Measurements from ENCODE around the gene PRDX3. TPM values are rescaled to one million over a fixed set of nuclear protein-coding genes. Genes with fewer than 3 reads are reported as not detected.

The PRDX3 gene
- total RNA-seq, 1 experiment from 2014 or later, result 234 TPM

DNA sequence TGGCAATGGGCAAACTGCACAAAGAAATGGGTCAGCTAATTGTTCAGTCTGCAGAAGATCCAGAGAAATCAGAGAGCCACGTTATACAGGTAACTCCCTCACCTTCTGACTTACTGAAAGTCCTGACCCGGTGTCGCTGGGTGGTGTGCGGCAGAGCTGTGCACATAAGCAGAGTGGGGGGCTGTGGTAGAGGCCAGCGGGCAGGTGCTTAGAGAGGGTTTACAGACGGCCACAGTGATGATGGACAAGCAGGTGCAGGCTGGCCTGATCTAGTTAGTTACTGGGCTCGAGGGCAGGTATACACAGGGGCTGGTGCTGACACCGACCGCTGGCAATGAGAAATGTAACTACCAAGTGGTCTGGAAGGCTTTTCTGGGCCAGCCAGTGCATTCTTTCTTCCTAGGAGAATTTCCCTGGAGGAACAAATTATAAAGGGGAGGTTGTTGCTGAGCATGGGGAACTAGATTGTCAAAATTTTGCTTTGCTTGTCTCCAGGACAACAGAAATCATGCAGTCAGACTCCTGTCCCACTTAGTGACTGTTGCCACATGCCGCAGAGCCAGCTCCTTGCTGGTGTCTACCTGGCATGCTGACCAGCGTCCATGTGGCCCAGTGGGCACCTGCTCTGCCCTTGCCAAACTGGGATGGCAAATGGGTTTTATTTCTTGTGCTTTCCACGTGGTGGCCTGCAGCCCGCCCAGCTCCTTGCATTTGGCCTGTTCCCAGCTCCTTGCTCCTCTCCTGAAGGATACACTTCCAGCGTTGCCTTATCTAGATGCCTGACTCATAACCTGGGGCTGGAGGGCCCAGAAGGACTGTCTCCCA is 45.9 kb downstream of the PRDX3 start:
- TF ChIP-seq EZH2 (IDR thresholded peaks at IDR 0.05; ENCODE audit: borderline replicate concordance, low read depth, low read length, poor library complexity, severe bottlenecking), result no peak
- TF ChIP-seq, protein P1, sequence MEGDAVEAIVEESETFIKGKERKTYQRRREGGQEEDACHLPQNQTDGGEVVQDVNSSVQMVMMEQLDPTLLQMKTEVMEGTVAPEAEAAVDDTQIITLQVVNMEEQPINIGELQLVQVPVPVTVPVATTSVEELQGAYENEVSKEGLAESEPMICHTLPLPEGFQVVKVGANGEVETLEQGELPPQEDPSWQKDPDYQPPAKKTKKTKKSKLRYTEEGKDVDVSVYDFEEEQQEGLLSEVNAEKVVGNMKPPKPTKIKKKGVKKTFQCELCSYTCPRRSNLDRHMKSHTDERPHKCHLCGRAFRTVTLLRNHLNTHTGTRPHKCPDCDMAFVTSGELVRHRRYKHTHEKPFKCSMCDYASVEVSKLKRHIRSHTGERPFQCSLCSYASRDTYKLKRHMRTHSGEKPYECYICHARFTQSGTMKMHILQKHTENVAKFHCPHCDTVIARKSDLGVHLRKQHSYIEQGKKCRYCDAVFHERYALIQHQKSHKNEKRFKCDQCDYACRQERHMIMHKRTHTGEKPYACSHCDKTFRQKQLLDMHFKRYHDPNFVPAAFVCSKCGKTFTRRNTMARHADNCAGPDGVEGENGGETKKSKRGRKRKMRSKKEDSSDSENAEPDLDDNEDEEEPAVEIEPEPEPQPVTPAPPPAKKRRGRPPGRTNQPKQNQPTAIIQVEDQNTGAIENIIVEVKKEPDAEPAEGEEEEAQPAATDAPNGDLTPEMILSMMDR (conservative IDR thresholded peaks at IDR 0.05; ENCODE audit: low read depth, low read length), result no peak
- no peak for DNase-seq (ENCODE audit: low spot score)
- Histone ChIP-seq H3K4me1 (ENCODE audit: insufficient read depth, low read length, poor library complexity, severe bottlenecking) (peaks cover 7% of the 10 kb centered on the region), H3K9me3 (ENCODE audit: low read depth, low read length, poor library complexity, severe bottlenecking) (no peaks in the 10 kb centered on the region), H3K27me3 (replicated peaks; ENCODE audit: insufficient read depth, low read depth, low read length, poor library complexity) (no peaks in the 10 kb centered on the region), H3K27ac (ENCODE audit: low read depth, low read length, poor library complexity, severe bottlenecking) (peak overlapping the region; percentile 68), H3K36me3 (ENCODE audit: insufficient read depth, low read length, poor library complexity, severe bottlenecking) (peaks cover 25% of the 10 kb centered on the region), H3K4me3 (ENCODE audit: low read depth, low read length, poor library complexity, severe bottlenecking) (no peak overlapping the region)
- BruUV-seq (replicated peaks), result no TSS peak
- intact Hi-C loops (cut with micrococcal nuclease; ENCODE audit: unreplicated experiment), result no loop called here
- POLR2A ChIA-PET (ENCODE audit: low non-redundant PET), result no interaction called here
- CTCF ChIA-PET, result interaction anchor here (0.5 kb wide), 1 partner anchor 10 kb away, joined by 3 read pairs; no protein-coding TSS in a partner anchor

DNA sequence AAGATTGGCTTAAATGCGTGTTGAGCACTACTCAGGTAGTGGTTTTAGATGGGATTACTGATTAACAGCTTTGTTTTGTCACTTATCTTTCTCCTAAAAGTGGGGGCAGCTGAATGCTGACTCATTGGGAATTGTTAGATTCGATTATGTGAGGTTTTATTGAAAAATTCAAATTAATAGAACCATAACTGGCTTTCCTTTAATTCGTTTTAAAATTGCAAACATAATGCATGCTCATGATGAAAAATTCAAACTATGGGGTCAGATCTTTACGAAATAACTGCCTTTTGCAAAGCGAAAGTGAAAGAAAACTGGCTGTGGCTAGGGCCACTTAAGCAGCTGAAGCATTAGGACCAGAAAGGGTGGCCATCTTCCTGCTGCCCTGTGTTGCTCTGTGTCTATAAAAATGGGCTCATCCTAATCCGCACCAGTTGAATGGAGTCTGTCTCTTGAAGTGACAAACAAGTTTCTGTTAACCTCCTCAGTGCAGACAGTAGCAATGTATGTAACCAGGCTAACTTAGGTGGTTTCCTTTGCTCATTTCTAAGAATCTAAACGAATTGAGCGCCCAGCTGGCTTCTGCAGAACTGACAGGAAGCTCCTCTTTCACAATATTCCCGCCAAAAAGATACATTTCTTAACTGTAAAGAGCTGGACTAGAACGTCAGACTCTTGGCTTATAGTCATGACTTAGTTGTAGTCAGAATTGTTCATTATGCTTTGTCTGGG is 46.9 kb downstream of the PRDX3 start:
- no TSS peak for BruUV-seq (replicated peaks)
- peaks cover 25% of the 10 kb centered on the region for H3K36me3 ChIP-seq (ENCODE audit: insufficient read depth, low read length, poor library complexity, severe bottlenecking)
- POLR2A ChIA-PET (ENCODE audit: low non-redundant PET), result no interaction called here
- no peaks in the 10 kb centered on the region for H3K27me3 ChIP-seq (replicated peaks; ENCODE audit: insufficient read depth, low read depth, low read length, poor library complexity)
- CTCF ChIA-PET, result interaction anchor here (0.6 kb wide), 1 partner anchor 167 kb away, joined by 4 read pairs; no protein-coding TSS in a partner anchor
- intact Hi-C loops (cut with micrococcal nuclease; ENCODE audit: unreplicated experiment), result no loop called here
- H3K4me1 ChIP-seq (ENCODE audit: insufficient read depth, low read length, poor library complexity, severe bottlenecking), result peaks cover 7% of the 10 kb centered on the region
- DNase-seq (ENCODE audit: low spot score), result peak; percentile 54
- no peaks in the 10 kb centered on the region for H3K9me3 ChIP-seq (ENCODE audit: low read depth, low read length, poor library complexity, severe bottlenecking)
- TF ChIP-seq, protein P1 (conservative IDR thresholded peaks at IDR 0.05; ENCODE audit: low read depth, low read length), result no peak
- no peak for TF ChIP-seq EZH2 (IDR thresholded peaks at IDR 0.05; ENCODE audit: borderline replicate concordance, low read depth, low read length, poor library complexity, severe bottlenecking)
- H3K4me3 ChIP-seq (ENCODE audit: low read depth, low read length, poor library complexity, severe bottlenecking), result peak overlapping the region; percentile 23
- peak overlapping the region; percentile 68 for H3K27ac ChIP-seq (ENCODE audit: low read depth, low read length, poor library complexity, severe bottlenecking)

DNA sequence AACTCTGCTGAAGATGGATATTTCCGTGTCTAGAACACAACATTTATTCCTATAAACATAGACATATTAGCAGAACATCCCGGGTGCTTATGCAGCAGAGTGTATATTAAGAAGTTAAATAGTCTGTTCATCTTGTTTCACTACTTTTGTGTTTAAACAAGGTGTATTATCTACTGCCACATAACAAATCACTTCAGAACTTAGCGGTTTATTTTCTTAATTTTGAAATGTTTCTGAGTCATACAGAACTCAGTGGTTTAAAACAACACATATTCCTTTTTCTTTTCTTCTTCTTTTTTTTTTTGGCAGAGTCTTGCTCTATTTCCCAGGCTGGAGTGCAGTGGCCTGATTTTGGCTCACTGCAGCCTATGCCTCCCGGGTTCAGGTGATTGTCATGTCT is 48.9 kb downstream of the PRDX3 start:
- TF ChIP-seq, protein P1 (conservative IDR thresholded peaks at IDR 0.05; ENCODE audit: low read depth, low read length), result no peak
- no peak for TF ChIP-seq EZH2 (IDR thresholded peaks at IDR 0.05; ENCODE audit: borderline replicate concordance, low read depth, low read length, poor library complexity, severe bottlenecking)
- Histone ChIP-seq H3K9me3 (ENCODE audit: low read depth, low read length, poor library complexity, severe bottlenecking) (no peaks in the 10 kb centered on the region), H3K36me3 (ENCODE audit: insufficient read depth, low read length, poor library complexity, severe bottlenecking) (peaks cover 33% of the 10 kb centered on the region), H3K27me3 (replicated peaks; ENCODE audit: insufficient read depth, low read depth, low read length, poor library complexity) (no peaks in the 10 kb centered on the region), H3K27ac (ENCODE audit: low read depth, low read length, poor library complexity, severe bottlenecking) (no peak overlapping the region), H3K4me3 (ENCODE audit: low read depth, low read length, poor library complexity, severe bottlenecking) (no peak overlapping the region), H3K4me1 (ENCODE audit: insufficient read depth, low read length, poor library complexity, severe bottlenecking) (peaks cover 7% of the 10 kb centered on the region)
- ChIA-PET CTCF (no interaction called here), POLR2A (ENCODE audit: low non-redundant PET) (no interaction called here)
- intact Hi-C loops (cut with micrococcal nuclease; ENCODE audit: unreplicated experiment), result no loop called here
- no peak for DNase-seq (ENCODE audit: low spot score)
- no TSS peak for BruUV-seq (replicated peaks)

All from A673 (cell line).